Thoracic aorta (tissue), 2 donors: ENCODE data around the gene GLDN. TPM values are rescaled to one million over a fixed set of nuclear protein-coding genes. Genes with fewer than 3 reads are reported as not detected.

Source experiments
- ATAC-seq: fragments of 150-250 bp; one replicate; pipeline ENCODE4 v1.8.0; 2017; ENCODE audit warnings: low read depth; ENCODE audit not compliant: insufficient number of reproducible peaks, low FRiP score
- DNase-seq: peaks from one replicate; pipeline ENCODE4 v3.0.0-alpha.2; 2020; ENCODE audit warnings: low spot score
- H3K27ac ChIP-seq, 2 donors: fragments of 200-600 bp; sonication (generic); 1 replicate in 1 of 2; 2 replicates in 1 of 2; pipeline ENCODE4 v1.5.1; 2016; ENCODE audit warnings: mild to moderate bottlenecking in 2 of 2, moderate library complexity in 2 of 2
- H3K27me3 ChIP-seq: fragments of 200-600 bp; sonication (generic); replicated peaks from 2 replicates; pipeline ENCODE4 v1.6.0; 2016; ENCODE audit warnings: mild to moderate bottlenecking; ENCODE audit not compliant: insufficient read depth
- H3K36me3 ChIP-seq: fragments of 200-600 bp; sonication (generic); one replicate; pipeline ENCODE4 v1.5.1; 2016
- H3K4me1 ChIP-seq, 2 donors: fragments of 200-600 bp; sonication (generic); 1 replicate in 1 of 2; 2 replicates in 1 of 2; pipeline versions ENCODE4 v1.5.1 to v1.6.0; 2016; ENCODE audit warnings: low read depth in 2 of 2, mild to moderate bottlenecking in 1 of 2; ENCODE audit not compliant: control insufficient read depth in 1 of 2
- H3K4me3 ChIP-seq: fragments of 200-600 bp; sonication (generic); 2 replicates; pipeline ENCODE4 v1.5.1; 2016; ENCODE audit warnings: mild to moderate bottlenecking
- H3K9me3 ChIP-seq: fragments of 200-600 bp; sonication (generic); 2 replicates; pipeline ENCODE4 v1.5.1; 2016
- total RNA-seq, 2 donors: library from RNA; depleted of rRNA; stranded (reverse); fragments of >200 nt; gene quantifications; one replicate each; pipeline versions ENCODE4 v1.1.0 to v1.2.3, GENCODE V29; 2016
- TF ChIP-seq, protein P1 (sequence below): fragments of 200-600 bp; sonication (generic); IDR thresholded peaks from one replicate; pipeline ENCODE4 v1.5.1; 2019; ENCODE audit warnings: antibody characterized with exemption

GLDN gene
- total RNA-seq, 2 donors from 2014 or later = 20.7 to 26.0 TPM

DNA sequence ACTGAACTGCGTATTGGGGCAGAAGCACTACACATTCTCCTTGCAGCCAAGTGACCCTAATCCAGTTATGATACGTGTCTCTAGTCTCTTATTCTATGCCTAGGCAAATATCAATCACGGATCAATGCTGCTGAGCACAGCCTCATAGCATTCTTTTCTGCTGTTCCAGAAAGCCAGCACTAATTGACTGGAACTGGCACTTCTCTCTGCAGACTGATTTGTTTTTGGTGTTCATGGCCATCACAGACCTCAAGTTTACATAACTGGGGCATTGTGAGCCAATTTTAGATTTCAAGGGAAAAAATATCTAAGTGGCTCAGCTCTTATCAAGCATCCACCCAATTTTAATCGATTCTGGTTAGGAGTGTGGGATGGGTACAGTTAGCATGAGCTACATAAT lies 37.9 kb downstream of the GLDN start:
- Histone ChIP-seq H3K36me3 (no peaks in the 10 kb centered on the region), H3K27ac (no peak overlapping the region), H3K9me3 (no peaks in the 10 kb centered on the region), H3K4me3 (no peak overlapping the region), H3K27me3 (no peaks in the 10 kb centered on the region), H3K4me1 (peaks cover 3 to 22% of the 10 kb centered on the region in 2 donors)
- ATAC-seq (no peak), DNase-seq (no peak)
- TF ChIP-seq, protein P1, sequence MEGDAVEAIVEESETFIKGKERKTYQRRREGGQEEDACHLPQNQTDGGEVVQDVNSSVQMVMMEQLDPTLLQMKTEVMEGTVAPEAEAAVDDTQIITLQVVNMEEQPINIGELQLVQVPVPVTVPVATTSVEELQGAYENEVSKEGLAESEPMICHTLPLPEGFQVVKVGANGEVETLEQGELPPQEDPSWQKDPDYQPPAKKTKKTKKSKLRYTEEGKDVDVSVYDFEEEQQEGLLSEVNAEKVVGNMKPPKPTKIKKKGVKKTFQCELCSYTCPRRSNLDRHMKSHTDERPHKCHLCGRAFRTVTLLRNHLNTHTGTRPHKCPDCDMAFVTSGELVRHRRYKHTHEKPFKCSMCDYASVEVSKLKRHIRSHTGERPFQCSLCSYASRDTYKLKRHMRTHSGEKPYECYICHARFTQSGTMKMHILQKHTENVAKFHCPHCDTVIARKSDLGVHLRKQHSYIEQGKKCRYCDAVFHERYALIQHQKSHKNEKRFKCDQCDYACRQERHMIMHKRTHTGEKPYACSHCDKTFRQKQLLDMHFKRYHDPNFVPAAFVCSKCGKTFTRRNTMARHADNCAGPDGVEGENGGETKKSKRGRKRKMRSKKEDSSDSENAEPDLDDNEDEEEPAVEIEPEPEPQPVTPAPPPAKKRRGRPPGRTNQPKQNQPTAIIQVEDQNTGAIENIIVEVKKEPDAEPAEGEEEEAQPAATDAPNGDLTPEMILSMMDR = no peak

DNA sequence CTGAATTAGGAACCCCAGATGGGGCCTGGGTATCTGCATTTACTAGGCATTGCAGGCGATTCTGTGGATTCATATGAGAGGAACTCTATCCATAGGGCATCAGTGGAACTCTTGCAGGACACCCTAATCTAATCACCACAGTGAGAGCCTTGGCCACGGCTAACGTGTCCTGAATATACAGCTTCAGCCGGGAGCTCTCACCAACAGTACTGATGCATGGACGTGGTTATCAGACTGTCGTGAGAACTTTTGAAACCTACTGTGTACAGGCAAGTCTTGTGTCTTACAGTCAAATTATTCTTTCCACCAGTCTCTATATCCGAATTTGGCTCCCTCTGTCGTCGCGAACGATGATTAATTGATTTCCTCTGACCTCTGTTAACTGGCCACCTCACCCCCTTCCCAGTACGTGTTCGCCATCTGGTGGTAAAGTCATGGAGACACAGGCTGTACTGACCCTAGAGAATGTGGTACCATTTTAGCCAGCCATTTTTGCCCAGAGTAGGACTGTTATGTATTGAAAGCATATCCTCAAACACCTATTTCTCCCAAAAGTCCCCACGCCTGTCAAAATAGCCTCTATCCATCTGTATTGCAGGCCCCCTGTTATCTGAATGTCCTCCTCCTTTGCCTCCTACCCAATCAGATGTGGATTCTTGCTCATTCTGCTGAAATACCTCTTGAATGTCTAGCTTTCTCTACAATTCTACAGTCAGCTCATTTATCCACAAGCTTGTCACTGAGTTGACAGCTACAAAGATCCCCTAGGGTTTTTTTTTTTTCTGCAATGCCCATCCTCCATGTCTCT lies 39.7 kb downstream of the GLDN start:
- H3K4me1 ChIP-seq = peaks cover 3 to 22% of the 10 kb centered on the region in 2 donors
- no peak overlapping the region for H3K4me3 ChIP-seq
- no peaks in the 10 kb centered on the region for H3K27me3 ChIP-seq
- DNase-seq (peak; percentile 45), ATAC-seq (peak; percentile 89)
- H3K9me3 ChIP-seq = no peaks in the 10 kb centered on the region
- H3K36me3 ChIP-seq = no peaks in the 10 kb centered on the region
- TF ChIP-seq, protein P1 = peak; percentile 91
- H3K27ac ChIP-seq = no peak overlapping the region

DNA sequence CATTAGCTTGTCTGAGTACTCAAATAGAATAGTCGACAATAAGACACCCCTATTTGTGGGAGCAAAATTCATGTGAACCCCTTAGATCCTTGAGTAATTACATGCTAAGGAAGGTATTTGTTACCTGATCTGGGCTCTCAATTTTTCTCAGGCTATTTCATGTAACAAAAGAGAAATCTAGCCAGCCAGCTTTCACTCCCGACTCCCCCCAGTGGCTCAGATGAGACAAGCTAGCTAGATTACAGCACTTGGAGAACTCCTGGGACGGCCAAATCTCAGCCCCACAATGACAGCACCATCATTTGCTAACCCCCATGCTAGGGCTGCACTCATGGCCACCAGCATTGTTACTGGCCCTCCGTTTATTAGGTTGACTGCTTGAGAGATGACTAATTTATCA lies 41.3 kb downstream of the GLDN start:
- Histone ChIP-seq H3K36me3 (no peaks in the 10 kb centered on the region), H3K27me3 (no peaks in the 10 kb centered on the region), H3K4me1 (peaks cover 3 to 22% of the 10 kb centered on the region in 2 donors), H3K4me3 (no peak overlapping the region), H3K27ac (no peak overlapping the region), H3K9me3 (no peaks in the 10 kb centered on the region)
- DNase-seq (no peak), ATAC-seq (no peak)
- TF ChIP-seq, protein P1 = peak; percentile 23

DNA sequence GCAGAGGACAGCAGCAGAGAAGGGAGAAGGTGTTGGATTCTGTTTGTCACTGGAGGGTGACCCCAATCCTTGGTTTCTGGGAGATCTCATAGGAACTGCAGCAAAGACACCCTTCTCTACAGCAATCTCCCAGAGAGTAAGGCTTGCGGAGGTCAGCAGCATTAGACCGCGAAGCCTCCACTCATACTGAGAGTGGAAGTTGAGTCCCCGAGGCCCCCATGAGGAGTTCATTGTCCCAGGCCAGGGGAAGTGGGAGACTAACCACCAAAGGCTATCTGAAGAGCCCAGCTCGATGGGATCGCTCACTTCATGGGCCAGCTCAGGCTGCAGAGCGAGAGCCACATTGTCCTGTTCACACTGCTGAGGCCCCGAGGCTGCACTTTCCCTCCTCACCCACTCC lies 44.6 kb downstream of the GLDN start:
- no peak for ATAC-seq
- H3K27me3 ChIP-seq = no peaks in the 10 kb centered on the region
- TF ChIP-seq, protein P1 = no peak

DNA sequence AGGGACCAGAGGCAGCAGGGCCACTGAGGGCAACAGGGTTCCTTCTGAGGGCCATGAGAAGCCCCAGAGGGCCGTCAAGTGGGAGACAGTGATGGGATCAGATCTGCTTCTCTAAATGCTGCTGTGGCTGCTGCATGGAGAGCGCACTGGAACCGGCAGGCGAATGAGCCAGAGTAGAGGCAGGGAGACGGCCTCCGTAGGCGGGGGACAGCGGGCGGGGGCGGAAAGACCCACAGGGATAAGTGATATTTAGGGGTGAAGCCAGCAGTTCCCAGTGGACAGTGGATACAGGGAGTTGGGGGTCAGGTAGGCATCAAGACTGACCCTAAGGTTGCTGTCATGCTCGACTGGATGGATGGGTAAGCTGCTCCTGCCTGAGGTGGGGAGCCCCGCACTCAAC lies 45.0 kb downstream of the GLDN start:
- Histone ChIP-seq H3K9me3 (no peaks in the 10 kb centered on the region), H3K4me3 (no peak overlapping the region), H3K27ac (no peak overlapping the region), H3K36me3 (no peaks in the 10 kb centered on the region), H3K4me1 (no peaks in the 10 kb centered on the region), H3K27me3 (no peaks in the 10 kb centered on the region)
- ATAC-seq = no peak
- DNase-seq = no peak
- TF ChIP-seq, protein P1 = no peak

More for the DNA sequence above, 44.6 kb downstream of the GLDN start:
- Histone ChIP-seq H3K27ac (no peak overlapping the region), H3K4me3 (no peak overlapping the region), H3K36me3 (no peaks in the 10 kb centered on the region), H3K9me3 (no peaks in the 10 kb centered on the region), H3K4me1 (peaks cover 0 to under 1% of the 10 kb centered on the region in 2 donors)
- no peak for DNase-seq
